IPS-20b (cell line): ENCODE measurements around the gene TLE3.

Experiments
- H3K27ac ChIP-seq: one replicate; pipeline ENCODE4 v1.5.1; 2013; ENCODE audit warnings: low read length
- H3K27me3 ChIP-seq: 2 replicates; pipeline ENCODE4 v1.6.1; 2013; ENCODE audit warnings: mild to moderate bottlenecking, low read length, inconsistent platforms; ENCODE audit not compliant: insufficient read depth
- H3K36me3 ChIP-seq: 2 replicates; pipeline ENCODE4 v1.6.1; 2013; ENCODE audit warnings: low read depth, mild to moderate bottlenecking, inconsistent platforms, low read length, moderate library complexity; ENCODE audit not compliant: insufficient read depth
- H3K4me1 ChIP-seq: 2 replicates; pipeline ENCODE4 v1.6.1; 2013; ENCODE audit warnings: mild to moderate bottlenecking, control low read depth, inconsistent platforms, low read length, moderate library complexity; ENCODE audit not compliant: insufficient read depth
- H3K4me3 ChIP-seq: 2 replicates; pipeline ENCODE4 v1.5.1; 2013; ENCODE audit warnings: mild to moderate bottlenecking, low read length, inconsistent platforms
- H3K9ac ChIP-seq: 2 replicates; pipeline ENCODE4 v1.6.1; 2013; ENCODE audit warnings: low read depth, mild to moderate bottlenecking, inconsistent platforms, low read length, moderate library complexity
- H3K9me3 ChIP-seq: 2 replicates; pipeline ENCODE4 v1.6.1; 2013; ENCODE audit warnings: mild to moderate bottlenecking, low read depth, low read length, inconsistent platforms; ENCODE audit not compliant: insufficient read depth

The TLE3 gene

GRCh38 chr15:70048578-70049514, 48.9 kb downstream of the TLE3 start:
- Histone ChIP-seq H3K4me3 (no peak overlapping the region), H3K9ac (no peak overlapping the region), H3K27ac (no peak overlapping the region), H3K36me3 (peaks cover 50% of the 10 kb centered on the region), H3K9me3 (no peaks in the 10 kb centered on the region), H3K4me1 (peaks cover 5% of the 10 kb centered on the region; the same call in 1 of the 2 replicates), H3K27me3 (no peaks in the 10 kb centered on the region)

DNA sequence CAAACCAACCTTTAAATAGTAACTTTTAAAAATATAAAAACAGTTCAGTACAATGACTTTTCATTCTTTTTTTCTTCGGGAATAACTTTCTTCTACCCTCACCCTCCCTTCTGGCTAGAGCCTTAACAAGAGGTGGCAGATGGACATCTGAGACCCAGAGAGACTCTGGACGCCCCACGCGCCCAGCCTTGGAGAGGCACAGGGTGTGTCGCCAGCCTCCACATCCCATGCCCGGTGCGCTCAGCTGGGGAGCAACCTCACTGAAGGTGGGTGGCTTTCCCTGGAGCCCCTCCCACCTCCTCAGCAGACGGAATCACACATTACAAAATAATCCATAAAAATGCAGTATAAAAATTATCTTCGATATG, 49.5 kb downstream of the TLE3 start:
- H3K4me1 ChIP-seq = peaks cover 5% of the 10 kb centered on the region; the same call in 1 of the 2 replicates
- no peak overlapping the region for H3K4me3 ChIP-seq
- no peak overlapping the region for H3K27ac ChIP-seq
- H3K9ac ChIP-seq = no peak overlapping the region
- peaks cover 43% of the 10 kb centered on the region for H3K36me3 ChIP-seq
- no peaks in the 10 kb centered on the region for H3K27me3 ChIP-seq
- H3K9me3 ChIP-seq = no peaks in the 10 kb centered on the region

GRCh38 chr15:70047386-70048197, 50.1 kb downstream of the TLE3 start:
- Histone ChIP-seq H3K9me3 (no peaks in the 10 kb centered on the region), H3K4me3 (no peak overlapping the region), H3K9ac (no peak overlapping the region), H3K36me3 (peaks cover 37% of the 10 kb centered on the region), H3K4me1 (peaks cover 5% of the 10 kb centered on the region; the same call in 1 of the 2 replicates), H3K27ac (no peak overlapping the region), H3K27me3 (no peaks in the 10 kb centered on the region)

- H3K9me3 ChIP-seq = no peaks in the 10 kb centered on the region
- no peak overlapping the region for H3K4me3 ChIP-seq
- H3K27me3 ChIP-seq = no peaks in the 10 kb centered on the region
- H3K27ac ChIP-seq = no peak overlapping the region
- H3K9ac ChIP-seq = no peak overlapping the region
- peaks cover 31% of the 10 kb centered on the region for H3K36me3 ChIP-seq
- peaks cover 5% of the 10 kb centered on the region; the same call in 1 of the 2 replicates for H3K4me1 ChIP-seq
These were observed 50.9 kb downstream of the TLE3 start for GRCh38 chr15:70046679-70047369.

GRCh38 chr15:70045045-70045444, 52.7 kb downstream of the TLE3 start:
- no peaks in the 10 kb centered on the region for H3K27me3 ChIP-seq
- peaks cover 5% of the 10 kb centered on the region; the same call in 1 of the 2 replicates for H3K4me1 ChIP-seq
- H3K9ac ChIP-seq = no peak overlapping the region
- H3K36me3 ChIP-seq = peaks cover 13% of the 10 kb centered on the region
- no peak overlapping the region for H3K27ac ChIP-seq
- no peak overlapping the region for H3K4me3 ChIP-seq
- H3K9me3 ChIP-seq = no peaks in the 10 kb centered on the region

DNA sequence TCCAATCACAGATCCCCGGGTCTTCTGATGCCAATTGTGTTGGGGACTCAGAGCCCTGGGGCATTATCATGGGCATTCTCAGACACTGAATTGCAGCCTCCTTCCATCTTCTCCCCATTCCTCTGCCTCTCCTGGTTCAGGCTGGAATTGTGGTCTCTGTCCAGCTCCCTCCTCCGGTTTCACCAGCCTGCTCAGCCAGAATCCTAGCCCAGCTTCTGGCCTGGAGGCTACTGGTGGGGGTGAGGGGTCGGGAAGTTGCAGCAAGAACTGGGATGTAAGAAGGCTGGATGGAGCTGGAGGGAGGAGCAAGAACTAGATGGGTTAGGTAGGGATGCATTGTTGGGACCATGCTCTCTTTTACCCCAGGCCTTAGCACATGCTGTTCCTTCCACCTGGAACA, 53.5 kb downstream of the TLE3 start:
- no peak overlapping the region for H3K27ac ChIP-seq
- peaks cover 5% of the 10 kb centered on the region; the same call in 1 of the 2 replicates for H3K4me1 ChIP-seq
- no peaks in the 10 kb centered on the region for H3K27me3 ChIP-seq
- no peak overlapping the region for H3K9ac ChIP-seq
- H3K36me3 ChIP-seq = peaks cover 4% of the 10 kb centered on the region
- no peaks in the 10 kb centered on the region for H3K9me3 ChIP-seq
- no peak overlapping the region for H3K4me3 ChIP-seq

- Histone ChIP-seq H3K4me1 (peaks cover 5% of the 10 kb centered on the region; the same call in 1 of the 2 replicates), H3K9ac (no peak overlapping the region), H3K27ac (no peak overlapping the region), H3K4me3 (no peak overlapping the region), H3K36me3 (no peaks in the 10 kb centered on the region; the same call in 1 of the 2 replicates), H3K27me3 (no peaks in the 10 kb centered on the region), H3K9me3 (no peaks in the 10 kb centered on the region)
These were observed 54.1 kb downstream of the TLE3 start for GRCh38 chr15:70043590-70043989.

DNA sequence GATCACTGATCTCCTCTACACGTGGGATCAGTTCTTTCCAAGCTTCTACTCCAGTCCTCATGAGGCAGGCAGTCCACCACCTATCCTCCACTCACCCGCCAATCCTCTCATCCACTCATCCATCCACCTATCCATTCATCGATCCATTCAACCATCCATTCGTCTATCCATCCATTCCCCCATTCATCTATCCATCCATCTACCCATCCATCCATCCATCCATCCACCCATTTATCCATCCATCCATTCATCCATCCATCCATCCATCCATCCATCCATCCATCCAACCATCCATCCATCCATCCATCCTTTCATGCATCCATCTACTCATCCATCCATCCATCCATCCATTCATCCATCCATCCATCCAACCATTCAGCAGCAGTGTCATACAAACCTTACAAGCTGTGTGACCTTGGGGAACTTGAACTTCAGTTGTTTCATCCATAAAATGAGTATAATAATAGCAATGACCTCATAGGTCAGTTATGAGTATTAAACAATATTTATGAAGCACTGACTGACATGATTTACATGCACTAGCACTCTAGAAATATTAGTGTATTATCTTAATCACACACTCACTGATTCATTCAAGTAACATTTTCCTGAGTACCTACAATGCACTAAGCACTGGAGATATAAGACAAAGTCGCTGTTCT, 55.0 kb downstream of the TLE3 start:
- Histone ChIP-seq H3K36me3 (no peaks in the 10 kb centered on the region; the same call in 1 of the 2 replicates), H3K27ac (no peak overlapping the region), H3K9me3 (no peaks in the 10 kb centered on the region), H3K4me3 (no peak overlapping the region), H3K9ac (no peak overlapping the region), H3K4me1 (peaks cover 3% of the 10 kb centered on the region; the same call in 1 of the 2 replicates), H3K27me3 (no peaks in the 10 kb centered on the region)

GRCh38 chr15:70039917-70040316, 57.8 kb downstream of the TLE3 start:
- no peaks in the 10 kb centered on the region for H3K9me3 ChIP-seq
- H3K27ac ChIP-seq = no peak overlapping the region
- no peaks in the 10 kb centered on the region for H3K36me3 ChIP-seq
- no peak overlapping the region for H3K9ac ChIP-seq
- H3K27me3 ChIP-seq = no peaks in the 10 kb centered on the region
- H3K4me1 ChIP-seq = no peaks in the 10 kb centered on the region
- H3K4me3 ChIP-seq = no peak overlapping the region

GRCh38 chr15:70038730-70039392, 58.9 kb downstream of the TLE3 start:
- no peaks in the 10 kb centered on the region for H3K36me3 ChIP-seq
- no peak overlapping the region for H3K4me3 ChIP-seq
- no peaks in the 10 kb centered on the region for H3K9me3 ChIP-seq
- H3K27ac ChIP-seq = no peak overlapping the region
- H3K9ac ChIP-seq = no peak overlapping the region
- no peaks in the 10 kb centered on the region for H3K27me3 ChIP-seq
- no peaks in the 10 kb centered on the region for H3K4me1 ChIP-seq
